ENCODE measurements around the gene JAK1. TPM values are rescaled to one million over a fixed set of nuclear protein-coding genes. Genes with fewer than 3 reads are reported as not detected.

Gene JAK1
- 139 and 154 TPM in 2 replicates for total RNA-seq

DNA sequence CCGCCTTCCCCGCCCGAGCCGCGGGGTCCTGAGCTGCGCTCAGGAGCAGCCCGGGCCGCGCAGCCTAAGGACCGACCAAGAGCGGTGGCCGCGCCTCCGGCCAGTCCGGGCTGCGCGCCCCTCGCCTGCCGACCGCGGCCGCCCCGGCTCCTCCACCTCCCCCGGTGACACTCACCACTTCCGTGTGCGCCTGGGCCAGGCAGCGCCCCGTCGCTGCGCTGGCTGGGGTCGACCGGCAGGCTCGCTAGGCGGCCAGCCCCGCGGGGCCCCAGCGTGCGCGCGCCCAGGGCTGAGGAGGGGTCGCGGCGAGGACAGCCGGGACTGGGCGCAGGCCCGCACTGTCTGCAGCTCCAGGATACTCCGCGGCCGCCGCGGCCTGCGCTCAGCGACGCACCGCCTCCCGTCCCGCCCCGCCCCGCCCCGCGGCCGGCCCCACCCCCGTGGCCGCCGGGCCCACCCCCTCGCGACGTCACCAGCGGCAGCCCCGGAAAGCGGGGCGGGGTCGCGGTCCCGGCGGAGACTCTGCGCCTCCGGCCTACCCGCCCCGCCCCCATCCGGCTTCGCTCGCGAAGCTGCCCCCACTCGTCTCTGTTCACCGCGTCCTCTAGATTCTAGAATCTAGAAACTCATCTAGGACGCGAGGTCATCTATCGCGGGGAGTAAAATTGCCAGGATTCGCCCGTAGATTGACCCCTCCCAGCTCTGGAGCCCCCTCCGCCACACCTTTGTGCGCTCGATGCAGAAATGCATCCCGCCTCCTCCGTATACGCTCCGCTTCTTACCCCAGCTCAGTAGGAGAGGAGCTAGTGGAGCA is at the start of gene JAK1:
JAK1 (minus strand) TSS at position 392 of the 814 bp plus-strand sequence. CDS start 80,285 bp downstream, outside the sequence.

Other genes with a start within 250 kb of the JAK1 start
- gene RAVER2, start 221.5 kb downstream of the JAK1 start, total RNA-seq, result 5.8 and 7.2 TPM in 2 replicates
- gene AK4, start 181.7 kb upstream of the JAK1 start, total RNA-seq, result 15.9 and 58.0 TPM in 2 replicates

Measured in endothelial cell of coronary artery (primary cell).